RWPE1 (cell line): Measurements from ENCODE around the gene PTH2.

Experiments
- CTCF ChIA-PET: fragments of 350-600 bp; sonication (Branson Sonifier 250); formaldehyde crosslinking; extraction: SDS; loops from one replicate; lab custom pipeline; 2021; lab: Yijun Ruan, JAX
- POLR2A ChIA-PET: fragments of 400-600 bp; formaldehyde crosslinking; extraction: SDS; loops from one replicate; lab custom pipeline; 2020; ENCODE audit warnings: antibody characterized with exemption; ENCODE audit not compliant: low non-redundant PET; lab: Yijun Ruan, JAX
- DNase-seq: peaks from one replicate; pipeline ENCODE4 v3.0.0; 2012; ENCODE audit warnings: low spot score
- H3K27ac ChIP-seq: fragments of 450-650 bp; 2 replicates; pipeline ENCODE4 v1.5.1; 2017
- CTCF ChIP-seq: fragments of 450-650 bp; conservative IDR thresholded peaks from 2 replicates; pipeline ENCODE4 v1.5.1; 2017; ENCODE audit warnings: low read depth, mild to moderate bottlenecking

Gene PTH2

GRCh38 chr19:49442771-49443365 is 19.6 kb upstream of the PTH2 start:
- TF ChIP-seq CTCF: no peak
- ChIA-PET POLR2A (no interaction called here), CTCF (interaction anchor here (0.6 to 1.7 kb wide), 9 partner anchors 16 to 961 kb away, joined by 3 to 9 read pairs (median 3); no protein-coding TSS in a partner anchor)
- peak; percentile 86 for DNase-seq
- H3K27ac ChIP-seq: peak overlapping the region; percentile 84

GRCh38 chr19:49442354-49442753 is 19.1 kb upstream of the PTH2 start:
- ChIA-PET POLR2A (no interaction called here), CTCF (interaction anchor here (0.9 to 1.2 kb wide), 3 partner anchors 15 to 50 kb away, joined by 3 to 9 read pairs (median 3); no protein-coding TSS in a partner anchor)
- H3K27ac ChIP-seq: peak overlapping the region; percentile 84
- DNase-seq: no peak
- TF ChIP-seq CTCF: no peak

GRCh38 chr19:49441960-49442350 is 18.7 kb upstream of the PTH2 start:
- no peak for TF ChIP-seq CTCF
- H3K27ac ChIP-seq: peak overlapping the region; percentile 84
- ChIA-PET POLR2A (no interaction called here), CTCF (interaction anchor here (0.9 to 1.2 kb wide), 2 partner anchors 15 to 50 kb away, joined by 3 to 9 read pairs; no protein-coding TSS in a partner anchor)
- DNase-seq: no peak

- ChIA-PET POLR2A (no interaction called here), CTCF (interaction anchor here (0.7 to 1.2 kb wide), 2 partner anchors 49 kb away, joined by 3 to 9 read pairs; no protein-coding TSS in a partner anchor)
- H3K27ac ChIP-seq: peak within 1 kb of the TSS; percentile 84
- peak; percentile 52 for DNase-seq
- TF ChIP-seq CTCF: no peak
These were observed 18.1 kb upstream of the PTH2 start, which contains the start of gene SLC17A7 for GRCh38 chr19:49441210-49441959. Gene SLC17A7 (minus strand): TSS chr19:49441527. CDS start chr19:49441379, 148 bp downstream.

- DNase-seq: no peak
- ChIA-PET POLR2A (no interaction called here), CTCF (interaction anchor here (0.7 kb wide), 1 partner anchor 48 kb away, joined by 3 read pairs; no protein-coding TSS in a partner anchor)
- no peak for TF ChIP-seq CTCF
- no peak overlapping the region for H3K27ac ChIP-seq
These were observed 17.4 kb upstream of the PTH2 start for GRCh38 chr19:49440439-49441209.

- CTCF ChIA-PET: interaction anchor here (0.6 kb wide), 1 partner anchor 92 kb away, joined by 5 read pairs; no protein-coding TSS in a partner anchor
- no peak for DNase-seq
- no peak overlapping the region for H3K27ac ChIP-seq
- no peak for TF ChIP-seq CTCF
- POLR2A ChIA-PET: no interaction called here
These were observed 16.6 kb upstream of the PTH2 start for GRCh38 chr19:49439836-49440235.
